ENCODE measurements around the gene RNF26.

- TF ChIP-seq CTCF (IDR thresholded peaks at IDR 0.05; ENCODE audit: low read length) (no peak), EZH2 (IDR thresholded peaks at IDR 0.05; ENCODE audit: borderline replicate concordance, low read length) (no peak)
These were observed 43.3 kb upstream of the RNF26 start for GRCh38 chr11:119290894-119291497.

Measured in OCI-LY1 (cell line).